GM11168 (cell line): Measurements from ENCODE around the gene AGK.
"Not testable (repeated sequence)": the region's sequence is repeated elsewhere in the genome, so short reads cannot be mapped to it uniquely, and the experiment has no call there.

Experiments used
- in situ Hi-C: fragments of 300-500 bp; cut with MboI; formaldehyde crosslinking; loops from one replicate; pipeline ENCODE4 v1.12.0; 2022; ENCODE audit warnings: low sequenced_read_pairs; ENCODE audit not compliant: unreplicated experiment

The AGK gene

GRCh38 chr7:141550386-141551093 is 670 bp upstream of the AGK start:
- in situ Hi-C loops: loop anchor here (10.0 kb wide), 1 partner anchor 94 kb away; no protein-coding TSS in a partner anchor

DNA sequence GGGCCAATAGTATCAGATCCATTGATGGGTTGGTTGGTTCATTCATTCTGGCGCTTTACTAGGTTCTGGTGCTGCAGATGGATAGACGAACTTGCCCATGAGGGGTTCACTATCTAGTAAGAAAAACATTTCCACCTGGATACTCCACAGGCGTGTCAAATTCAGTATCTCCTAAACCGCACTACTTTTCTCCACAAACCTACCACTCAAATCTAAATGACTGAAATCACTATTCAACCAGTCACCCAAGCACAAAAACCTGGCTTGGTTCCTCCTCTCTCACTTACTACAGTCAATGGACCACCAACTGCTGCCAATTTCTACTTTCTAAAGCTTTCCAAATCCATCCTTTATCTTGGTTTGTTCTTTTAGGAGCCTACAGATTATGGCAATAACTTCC is 572 bp downstream of the AGK start:
- in situ Hi-C loops: loop anchor here (10.0 kb wide), 1 partner anchor 93 kb away; no protein-coding TSS in a partner anchor

GRCh38 chr7:141557360-141557759 is 6.2 kb downstream of the AGK start:
- in situ Hi-C loops: loop anchor here (10.0 kb wide), 1 partner anchor 87 kb away; no protein-coding TSS in a partner anchor

DNA sequence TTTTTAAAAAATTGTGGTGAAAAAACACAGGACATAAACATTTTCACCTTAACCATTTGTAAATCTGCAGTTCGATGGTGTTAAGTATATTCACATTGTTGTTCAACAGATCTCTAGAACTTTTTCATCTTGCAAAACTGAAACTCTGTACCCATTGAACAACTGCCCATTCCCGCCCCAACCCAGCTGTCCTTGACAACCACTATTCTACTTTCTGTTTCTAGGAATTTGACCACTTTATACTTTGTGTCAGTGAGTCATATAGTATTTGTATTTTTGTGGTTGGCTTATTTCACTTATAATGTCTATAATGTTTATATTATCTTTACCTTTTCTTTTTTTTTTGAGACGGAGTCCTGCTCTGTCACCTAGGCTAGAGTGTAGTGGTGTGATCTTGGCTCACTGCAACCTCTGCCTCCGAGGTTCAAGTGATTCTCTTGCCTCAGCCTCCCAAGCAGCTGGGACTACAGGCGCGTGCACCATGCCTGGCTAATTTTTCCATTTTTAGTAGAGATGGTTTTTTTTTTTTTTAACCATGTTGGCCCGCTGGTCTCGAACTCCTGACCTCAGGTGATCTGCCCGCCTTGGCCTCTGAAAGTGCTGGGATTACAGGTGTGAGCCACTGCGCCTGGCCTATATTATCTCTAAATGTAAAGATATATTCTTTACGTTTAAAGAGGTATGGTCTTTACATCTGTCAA is 6.8 kb downstream of the AGK start:
- in situ Hi-C loops: loop anchor here (10.0 kb wide), 1 partner anchor 87 kb away; no protein-coding TSS in a partner anchor

DNA sequence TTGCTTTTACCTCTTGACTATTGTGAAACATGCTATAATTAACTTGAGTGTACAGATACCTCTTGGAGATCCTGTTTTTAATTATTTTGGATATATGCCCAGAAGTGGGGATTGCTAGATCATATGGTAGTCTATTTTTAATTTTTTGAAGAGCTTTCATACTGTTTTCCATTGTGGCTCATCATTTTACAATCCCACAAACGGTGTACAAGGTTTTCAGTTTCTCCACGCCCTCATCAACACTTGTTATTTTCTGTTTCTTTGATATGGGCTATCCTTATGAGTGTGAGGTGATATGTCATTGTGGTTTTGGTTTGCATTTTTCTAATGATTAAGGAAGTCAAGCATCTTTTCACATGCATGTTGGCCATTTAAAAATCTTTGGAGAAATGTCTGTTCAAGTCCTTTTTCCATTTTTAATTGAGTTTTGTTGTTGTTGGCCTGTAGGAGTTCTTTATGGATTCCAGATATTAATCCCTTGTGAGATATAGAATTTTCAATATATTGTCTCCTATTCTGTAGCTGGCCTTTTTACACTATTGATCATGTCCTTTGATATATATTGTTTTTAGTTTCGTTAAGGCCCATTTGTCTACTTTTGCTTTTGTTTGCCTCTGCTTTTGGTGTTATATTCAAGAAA is 7.5 kb downstream of the AGK start:
- in situ Hi-C loops: loop anchor here (10.0 kb wide), 1 partner anchor 86 kb away; no protein-coding TSS in a partner anchor

GRCh38 chr7:141559961-141560360 is 8.8 kb downstream of the AGK start:
- in situ Hi-C loops: loop anchor here (10.0 kb wide), 1 partner anchor 85 kb away; no protein-coding TSS in a partner anchor

DNA sequence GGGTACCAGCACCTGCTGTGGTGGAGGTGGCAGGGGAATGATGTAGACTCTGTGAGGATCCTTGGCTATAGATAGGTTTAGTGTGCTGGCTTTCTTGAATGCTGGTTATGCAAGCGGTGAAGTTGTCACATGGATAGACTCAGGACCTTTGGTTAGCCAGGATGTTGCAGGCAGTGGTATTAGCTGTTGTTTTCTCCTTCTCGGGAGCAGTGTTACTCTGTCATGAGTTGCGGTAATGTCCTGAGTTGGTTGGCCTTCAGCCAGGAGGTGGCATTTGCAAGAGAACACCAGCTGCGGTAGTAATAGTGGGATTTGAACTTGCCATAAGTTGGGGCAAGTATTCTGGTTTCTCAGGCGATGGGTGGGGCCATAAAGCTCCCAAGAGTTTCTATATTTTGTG is 10.8 kb downstream of the AGK start:
- in situ Hi-C loops: no loop called here

GRCh38 chr7:141562543-141562942 is 11.3 kb downstream of the AGK start:
- in situ Hi-C loops: no loop called here

- in situ Hi-C loops: no loop called here
Observed at GRCh38 chr7:141562972-141563371, 11.8 kb downstream of the AGK start.

- in situ Hi-C loops: no loop called here
Observed at GRCh38 chr7:141563956-141564623, 12.9 kb downstream of the AGK start.

GRCh38 chr7:141567432-141567831 is 16.2 kb downstream of the AGK start:
- in situ Hi-C loops: no loop called here

DNA sequence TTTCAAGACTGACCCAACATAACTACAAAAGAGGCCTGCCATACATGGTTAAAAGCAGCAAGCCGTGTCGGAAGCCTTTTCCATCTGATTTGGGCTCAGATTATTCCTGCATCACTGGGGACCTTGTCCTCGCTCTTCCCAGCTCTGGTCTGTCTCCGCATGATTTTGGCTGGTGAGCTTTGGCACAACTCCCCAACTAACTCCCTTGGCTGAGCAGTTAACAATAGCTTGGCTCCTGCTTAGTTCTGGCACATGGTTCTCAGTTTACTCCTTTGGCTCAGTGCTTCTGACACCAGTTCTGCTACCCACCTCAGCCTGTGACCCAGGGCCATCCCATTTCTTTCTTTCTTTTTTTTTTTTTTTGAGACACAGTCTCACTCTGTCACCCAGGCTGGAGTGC is 17.0 kb downstream of the AGK start:
- in situ Hi-C loops: no loop called here

- in situ Hi-C loops: no loop called here
Observed at GRCh38 chr7:141571059-141571458, 19.8 kb downstream of the AGK start.

GRCh38 chr7:141572175-141572574 is 21.0 kb downstream of the AGK start:
- in situ Hi-C loops: no loop called here

GRCh38 chr7:141573511-141573910 is 22.3 kb downstream of the AGK start:
- in situ Hi-C loops: no loop called here

DNA sequence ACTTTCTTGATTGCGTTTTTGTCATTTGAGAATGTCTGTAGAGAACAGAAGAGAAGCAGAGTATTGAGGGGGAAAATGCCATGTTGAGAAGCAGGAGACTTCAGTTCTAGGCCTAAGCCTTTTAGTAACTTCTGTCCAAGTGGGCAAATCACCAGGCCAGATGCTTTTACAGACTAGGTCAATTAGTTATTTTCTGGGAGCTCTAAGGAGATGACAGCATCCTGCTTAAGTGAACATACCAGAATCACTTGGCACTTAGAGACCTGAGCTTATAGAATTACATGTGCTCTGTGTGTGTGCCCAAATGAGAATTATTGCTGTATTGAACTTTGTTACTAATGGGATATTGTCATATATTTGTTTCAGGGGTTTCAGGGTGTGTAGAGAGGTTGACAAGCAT is 24.0 kb downstream of the AGK start:
- in situ Hi-C loops: no loop called here

DNA sequence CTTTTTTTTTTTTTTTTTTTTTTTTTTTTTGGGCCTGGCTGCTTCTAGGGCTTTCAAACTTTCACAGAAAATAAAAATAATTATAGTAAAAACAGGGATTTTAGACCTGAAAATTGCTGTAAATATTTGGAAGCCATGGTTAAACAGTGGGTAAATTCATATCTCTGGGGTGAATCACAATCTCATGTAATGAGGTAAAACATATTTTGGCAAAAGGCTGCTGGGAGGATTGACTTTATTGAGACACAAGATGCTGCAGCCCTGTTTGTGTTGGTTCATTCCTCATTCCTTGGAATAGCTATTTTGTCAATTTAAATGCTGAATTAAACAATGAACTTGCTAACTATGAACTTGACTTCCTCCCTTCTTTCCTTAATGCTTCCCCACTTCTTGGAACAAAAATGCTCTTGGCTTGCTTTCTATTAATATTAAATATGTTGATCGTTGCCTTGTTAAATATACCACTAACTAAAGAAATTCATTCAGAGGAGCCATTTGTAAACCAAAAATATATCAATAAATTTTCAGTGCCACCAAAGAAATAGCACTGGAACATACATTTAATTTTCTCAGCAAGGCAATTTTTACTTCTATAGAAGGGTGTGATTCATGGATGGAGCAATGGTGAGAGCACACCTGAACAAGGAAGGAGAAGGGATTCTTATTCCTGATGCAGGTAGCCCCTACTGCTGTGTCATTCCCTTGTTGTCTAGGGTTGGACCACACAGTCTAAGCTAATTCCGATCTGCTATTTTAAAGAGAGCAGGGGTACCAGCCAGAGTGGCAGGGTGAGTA is 24.6 kb downstream of the AGK start:
- in situ Hi-C loops: no loop called here

DNA sequence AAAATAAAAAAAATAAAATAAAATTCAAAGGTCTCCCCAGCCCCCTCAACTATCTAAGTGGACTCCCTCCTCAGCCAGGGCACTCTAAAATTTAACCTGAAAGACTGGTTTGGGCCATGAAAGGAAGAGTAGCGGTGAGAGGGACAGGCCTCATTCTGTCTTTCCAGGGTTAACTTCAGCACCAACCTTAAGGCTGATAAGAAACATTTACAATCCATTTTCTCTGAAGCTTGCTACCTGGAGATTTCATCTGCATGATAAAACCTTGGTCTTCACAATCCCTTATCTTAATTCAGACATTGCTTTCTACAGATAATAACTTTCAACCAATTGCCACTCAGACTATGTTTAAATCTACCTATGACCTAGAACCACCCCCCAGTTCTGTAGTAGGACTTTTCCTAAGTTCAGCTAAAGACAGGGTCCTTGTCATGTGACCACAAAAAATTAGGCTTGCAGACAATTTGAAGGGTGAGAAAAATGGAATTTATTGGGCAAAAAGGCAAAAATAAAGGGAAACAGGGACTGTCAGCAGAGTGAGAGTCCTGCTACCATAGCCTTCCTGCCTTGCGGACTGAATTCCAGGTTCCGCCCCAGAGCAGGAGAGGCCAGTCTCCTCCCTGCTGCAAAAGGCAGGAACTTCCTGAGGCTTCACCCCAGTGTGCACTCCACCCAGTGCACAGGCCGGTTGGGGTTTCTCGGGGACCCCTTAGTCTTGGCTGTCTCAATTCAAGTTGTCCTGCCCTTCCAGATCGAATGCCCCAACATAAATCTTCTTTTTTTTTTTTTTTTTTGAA is 26.0 kb downstream of the AGK start:
- in situ Hi-C loops: no loop called here

DNA sequence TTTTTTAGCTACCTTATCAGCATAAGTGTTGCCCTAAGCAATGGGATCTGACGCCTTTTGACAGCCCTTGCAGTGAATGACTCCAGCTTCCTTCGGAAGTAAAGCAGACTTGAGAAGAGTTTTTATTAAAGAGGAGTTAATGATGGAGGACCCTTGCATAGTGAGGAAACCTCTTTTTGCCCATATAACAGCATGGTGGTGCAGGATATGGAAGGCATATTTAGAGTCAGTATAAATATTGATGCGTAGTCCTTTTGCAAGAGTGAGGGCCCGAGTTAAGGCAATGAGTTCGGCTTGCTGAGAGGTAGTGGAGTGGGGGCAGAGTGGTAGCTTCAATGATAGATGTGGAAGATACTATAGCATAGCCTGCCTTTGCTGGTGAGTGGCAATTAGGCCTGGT is 28.7 kb downstream of the AGK start:
- in situ Hi-C loops: not testable (repeated sequence)
